HG03060 (cell line): ENCODE data around the gene HAPLN3.

ENCODE experiments used
- ATAC-seq: cut with Tn5 transposase; IDR thresholded peaks from one replicate; pipeline ENCODE4 v1.9.1; 2021; ENCODE audit warnings: low read depth, moderate number of reproducible peaks; ENCODE audit not compliant: unreplicated experiment

HAPLN3 gene

DNA sequence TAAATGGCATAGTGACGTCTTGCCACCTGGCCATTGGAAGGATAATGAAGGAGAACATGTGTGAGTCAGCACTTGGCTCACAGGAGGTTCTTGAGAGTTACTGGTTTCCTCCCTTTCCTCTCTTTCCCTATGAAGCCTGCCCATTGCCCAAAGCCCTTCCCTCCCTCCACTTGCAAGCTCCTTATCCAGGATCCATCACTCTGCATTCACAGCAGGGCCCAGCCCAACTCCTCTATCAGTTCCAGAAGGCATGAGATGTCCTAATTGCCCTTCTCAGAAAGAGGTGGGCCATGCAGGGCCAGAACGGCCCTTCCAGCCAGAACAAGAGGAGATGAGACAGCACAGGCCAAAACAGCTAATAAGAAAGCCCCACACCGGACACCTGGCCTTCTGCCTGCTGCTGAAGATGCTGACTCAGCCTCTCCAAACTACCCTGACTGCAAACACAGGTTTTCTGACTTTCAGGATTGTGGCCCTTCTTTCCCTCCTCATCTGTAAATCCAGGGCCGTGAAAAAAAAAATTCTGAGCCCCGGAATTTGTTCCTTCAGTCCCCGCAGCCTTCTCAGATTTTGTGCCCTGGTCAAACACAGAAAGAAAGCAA lies 29.7 kb downstream of the HAPLN3 start:
- no peak for ATAC-seq

DNA sequence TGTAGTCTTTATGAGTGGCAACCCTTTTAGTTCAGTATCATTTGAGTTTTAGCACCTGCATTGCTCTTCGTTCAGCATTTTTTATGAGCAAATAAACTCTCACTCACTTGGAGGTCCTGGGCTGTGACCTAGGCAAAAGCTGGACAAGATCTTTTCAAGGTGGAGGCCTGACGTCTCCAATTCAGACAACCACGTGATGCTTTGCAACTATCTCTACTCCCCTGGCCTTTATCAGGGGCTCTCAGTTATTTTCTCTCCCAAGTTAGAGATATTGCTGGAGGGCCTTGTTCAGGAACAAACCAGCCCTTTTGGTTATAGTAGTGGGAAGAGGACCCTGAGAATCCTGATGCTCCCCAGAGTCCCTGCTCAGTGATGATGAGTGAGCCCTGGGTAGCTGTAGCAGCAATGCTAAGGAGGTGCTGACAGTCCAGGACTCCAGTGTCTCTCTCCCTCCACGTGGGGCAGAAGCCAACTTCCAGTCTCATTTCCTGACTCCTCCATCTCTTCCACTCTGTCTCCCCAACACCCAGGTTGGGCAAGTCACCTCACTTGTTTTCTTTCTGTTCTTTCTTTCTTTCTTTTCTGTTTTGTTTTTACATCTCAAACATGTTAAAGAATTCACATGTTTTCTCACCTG lies 30.4 kb downstream of the HAPLN3 start:
- no peak for ATAC-seq

DNA sequence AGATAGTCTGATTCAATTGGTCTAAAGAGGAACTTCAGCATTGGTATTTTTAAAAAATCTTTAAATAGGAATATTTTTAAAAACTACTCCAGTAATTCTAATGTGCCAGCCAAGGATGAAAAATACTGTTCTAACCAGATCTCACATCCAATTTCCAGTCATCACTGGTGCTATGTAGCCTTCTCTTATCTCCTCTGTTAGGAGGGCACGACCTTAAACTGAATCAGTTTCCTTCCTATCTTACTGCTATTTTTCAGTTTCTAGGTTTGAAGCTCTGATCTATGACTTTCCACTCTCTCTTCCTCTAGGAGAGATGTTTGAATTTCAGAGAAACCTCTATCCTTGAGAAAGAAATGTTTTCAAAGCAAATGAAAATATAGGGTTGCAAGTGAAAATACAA lies 31.9 kb downstream of the HAPLN3 start:
- no peak for ATAC-seq

DNA sequence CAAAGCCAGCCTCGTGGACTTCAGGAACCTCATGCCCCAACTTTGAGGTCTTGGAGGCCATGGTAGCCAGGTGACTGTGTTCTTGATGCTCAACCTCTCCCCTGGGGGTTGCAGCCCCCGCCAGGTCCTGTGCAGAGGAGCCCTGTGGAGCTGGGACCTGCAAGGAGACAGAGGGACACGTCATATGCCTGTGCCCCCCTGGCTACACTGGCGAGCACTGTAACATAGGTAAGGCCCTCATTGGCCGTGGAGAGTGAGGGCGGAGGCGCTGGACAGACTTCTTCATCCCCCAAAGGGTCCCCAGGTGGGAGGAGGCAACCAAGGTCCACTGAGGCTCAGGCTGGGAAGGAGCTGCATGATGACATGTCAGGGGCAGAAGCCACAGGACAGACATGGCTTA lies 35.1 kb downstream of the HAPLN3 start:
- ATAC-seq, result no peak

DNA sequence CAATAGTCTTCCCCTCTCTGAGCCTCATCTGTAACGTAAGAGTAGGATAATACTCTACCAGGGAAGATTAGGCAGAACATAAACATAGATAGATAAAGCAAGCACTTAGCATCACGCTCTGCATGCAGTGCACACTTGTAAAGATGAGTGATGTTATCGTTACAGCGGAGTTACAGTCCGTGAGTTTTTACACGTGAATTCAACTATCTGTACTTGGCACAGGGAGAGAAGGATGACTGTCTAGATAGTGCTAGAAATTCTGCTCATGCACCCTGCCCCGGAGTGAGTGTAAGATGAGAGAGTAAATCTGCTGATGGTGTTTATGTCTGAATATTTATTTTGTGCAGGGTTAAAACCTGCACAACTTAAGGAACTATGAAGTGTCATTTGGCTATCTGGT lies 35.8 kb downstream of the HAPLN3 start:
- no peak for ATAC-seq

DNA sequence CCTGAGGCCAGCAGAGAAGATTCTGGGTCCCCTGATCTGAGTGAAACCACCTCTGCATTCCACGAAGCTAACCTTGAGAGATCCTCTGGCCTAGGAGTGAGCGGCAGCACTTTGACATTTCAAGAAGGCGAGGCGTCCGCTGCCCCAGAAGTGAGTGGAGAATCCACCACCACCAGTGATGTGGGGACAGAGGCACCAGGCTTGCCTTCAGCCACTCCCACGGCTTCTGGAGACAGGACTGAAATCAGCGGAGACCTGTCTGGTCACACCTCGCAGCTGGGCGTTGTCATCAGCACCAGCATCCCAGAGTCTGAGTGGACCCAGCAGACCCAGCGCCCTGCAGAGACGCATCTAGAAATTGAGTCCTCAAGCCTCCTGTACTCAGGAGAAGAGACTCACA lies 36.4 kb downstream of the HAPLN3 start:
- ATAC-seq, result no peak

DNA sequence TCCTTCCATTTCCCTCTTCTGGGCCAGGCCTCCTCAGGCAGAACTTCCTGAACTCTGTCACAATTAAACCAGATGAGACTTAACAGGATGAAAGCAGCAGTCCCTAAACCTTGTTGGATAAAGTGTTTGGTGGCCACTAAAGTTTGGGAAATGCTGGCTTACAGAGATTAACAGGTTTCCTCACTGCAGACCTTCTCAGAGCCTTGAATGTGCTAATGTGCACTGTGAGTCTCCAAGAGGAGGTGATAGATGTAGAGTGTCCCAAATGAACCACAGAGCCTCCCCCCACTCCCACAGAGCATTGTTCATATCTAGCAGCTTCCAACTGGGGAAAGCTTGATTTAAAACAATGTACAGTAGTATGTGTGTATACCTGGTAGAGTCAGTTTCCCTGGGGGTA lies 42.9 kb downstream of the HAPLN3 start:
- ATAC-seq, result no peak

DNA sequence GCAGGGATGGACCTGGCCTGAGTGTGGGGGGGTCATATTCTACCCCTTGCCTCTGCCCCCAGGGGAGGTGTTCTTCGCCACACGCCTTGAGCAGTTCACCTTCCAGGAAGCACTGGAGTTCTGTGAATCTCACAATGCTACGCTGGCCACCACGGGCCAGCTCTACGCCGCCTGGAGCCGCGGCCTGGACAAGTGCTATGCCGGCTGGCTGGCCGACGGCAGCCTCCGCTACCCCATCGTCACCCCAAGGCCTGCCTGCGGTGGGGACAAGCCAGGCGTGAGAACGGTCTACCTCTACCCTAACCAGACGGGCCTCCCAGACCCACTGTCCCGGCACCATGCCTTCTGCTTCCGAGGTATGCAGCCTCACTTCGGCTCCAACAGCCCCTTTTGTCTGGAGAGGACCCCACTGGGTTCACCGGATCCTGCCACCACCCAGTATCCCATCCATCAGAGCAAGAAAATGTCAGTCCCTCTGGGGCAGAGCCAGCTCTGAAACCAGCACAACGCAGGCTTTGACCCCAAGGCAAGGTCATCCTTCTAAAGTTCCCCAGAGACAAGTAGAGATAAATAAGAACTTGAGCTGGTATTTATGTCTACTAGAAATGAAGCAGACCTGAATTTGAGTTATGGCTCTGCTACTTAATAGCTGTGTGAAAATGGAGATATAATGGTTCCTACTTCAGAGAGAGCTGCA lies 45.8 kb downstream of the HAPLN3 start:
- ATAC-seq, result no peak

DNA sequence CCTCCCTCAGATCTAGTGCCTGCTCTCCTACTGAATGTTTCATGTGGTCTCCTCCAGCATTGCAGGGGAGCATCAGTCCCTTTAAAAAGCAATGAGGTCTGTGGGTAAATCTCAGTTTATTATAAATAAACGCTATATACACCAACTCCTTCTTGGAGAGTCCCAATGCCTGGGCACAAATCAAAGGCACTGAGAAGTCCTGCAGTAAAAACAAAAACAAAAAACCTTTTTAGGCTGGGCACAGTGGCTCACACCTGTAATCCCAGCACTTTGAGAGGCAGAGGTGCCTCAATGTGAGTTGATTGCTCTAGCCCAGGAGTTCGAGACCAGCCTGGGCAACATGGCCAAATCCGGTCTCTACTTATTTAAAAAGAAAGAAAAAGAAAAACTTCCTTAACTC lies 47.1 kb downstream of the HAPLN3 start:
- ATAC-seq, result no peak

DNA sequence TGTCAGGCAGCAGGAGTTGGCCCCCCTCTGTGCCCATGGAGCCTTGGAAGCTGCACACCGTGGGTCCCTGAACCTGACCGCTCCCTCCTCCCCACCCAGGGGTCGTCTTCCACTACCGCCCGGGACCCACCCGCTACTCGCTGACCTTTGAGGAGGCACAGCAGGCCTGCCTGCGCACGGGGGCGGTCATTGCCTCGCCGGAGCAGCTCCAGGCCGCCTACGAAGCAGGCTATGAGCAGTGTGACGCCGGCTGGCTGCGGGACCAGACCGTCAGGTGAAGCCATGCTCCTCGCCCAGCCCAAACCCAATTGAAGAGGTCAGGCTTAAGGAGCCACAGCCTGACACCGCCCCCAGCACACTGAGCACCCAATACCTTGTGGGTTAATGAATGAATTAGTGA lies 48.2 kb downstream of the HAPLN3 start:
- no peak for ATAC-seq

DNA sequence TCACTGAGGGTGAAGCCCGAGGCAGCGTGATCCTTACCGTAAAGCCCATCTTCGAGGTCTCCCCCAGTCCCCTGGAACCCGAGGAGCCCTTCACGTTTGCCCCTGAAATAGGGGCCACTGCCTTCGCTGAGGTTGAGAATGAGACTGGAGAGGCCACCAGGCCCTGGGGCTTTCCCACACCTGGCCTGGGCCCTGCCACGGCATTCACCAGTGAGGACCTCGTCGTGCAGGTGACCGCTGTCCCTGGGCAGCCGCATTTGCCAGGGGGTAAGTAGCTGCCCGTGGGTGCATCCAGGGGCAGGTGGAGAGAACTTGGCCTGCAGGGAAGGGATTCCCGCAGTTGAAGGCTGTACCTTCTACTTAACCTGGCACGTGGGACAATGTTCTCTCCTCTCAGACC lies 49.7 kb downstream of the HAPLN3 start:
- ATAC-seq, result no peak

DNA sequence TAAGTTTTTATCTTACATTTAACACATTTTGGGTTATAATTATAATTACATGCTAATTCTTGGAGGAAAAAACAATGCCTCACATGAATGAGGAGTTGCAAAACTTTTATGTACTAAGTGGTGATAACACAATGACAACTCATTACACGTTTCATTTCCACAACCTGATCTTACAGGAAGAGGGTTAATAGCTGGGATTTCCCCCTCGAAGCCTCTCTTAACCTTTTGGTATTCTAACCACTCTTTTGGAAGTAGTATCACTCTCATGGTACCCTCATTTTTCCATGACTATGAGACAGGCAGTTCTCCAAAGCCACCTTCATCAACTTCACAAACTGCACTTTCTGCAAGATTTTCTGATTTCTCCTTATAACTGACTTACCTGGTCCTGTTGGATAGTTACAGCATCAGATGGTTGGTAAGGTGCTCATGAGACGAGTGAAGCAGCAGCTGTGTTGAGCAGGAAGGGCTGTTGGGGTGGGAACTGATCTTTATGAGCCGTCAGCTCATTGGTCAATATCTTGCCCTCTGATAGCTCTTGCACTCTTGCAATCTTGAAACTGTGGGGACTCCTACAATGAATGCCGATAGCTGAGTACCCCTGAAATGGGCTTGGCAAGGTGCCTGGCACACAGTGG lies 50.5 kb downstream of the HAPLN3 start:
- no peak for ATAC-seq

DNA sequence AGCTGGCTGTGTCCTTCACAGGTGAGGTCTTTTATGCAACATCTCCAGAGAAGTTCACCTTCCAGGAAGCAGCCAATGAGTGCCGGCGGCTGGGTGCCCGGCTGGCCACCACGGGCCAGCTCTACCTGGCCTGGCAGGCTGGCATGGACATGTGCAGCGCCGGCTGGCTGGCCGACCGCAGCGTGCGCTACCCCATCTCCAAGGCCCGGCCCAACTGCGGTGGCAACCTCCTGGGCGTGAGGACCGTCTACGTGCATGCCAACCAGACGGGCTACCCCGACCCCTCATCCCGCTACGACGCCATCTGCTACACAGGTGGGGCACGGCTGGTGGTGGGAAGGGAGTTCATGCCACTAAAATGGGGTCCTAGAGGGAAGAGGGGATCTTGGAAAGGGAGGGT lies 52.0 kb downstream of the HAPLN3 start:
- no peak for ATAC-seq

DNA sequence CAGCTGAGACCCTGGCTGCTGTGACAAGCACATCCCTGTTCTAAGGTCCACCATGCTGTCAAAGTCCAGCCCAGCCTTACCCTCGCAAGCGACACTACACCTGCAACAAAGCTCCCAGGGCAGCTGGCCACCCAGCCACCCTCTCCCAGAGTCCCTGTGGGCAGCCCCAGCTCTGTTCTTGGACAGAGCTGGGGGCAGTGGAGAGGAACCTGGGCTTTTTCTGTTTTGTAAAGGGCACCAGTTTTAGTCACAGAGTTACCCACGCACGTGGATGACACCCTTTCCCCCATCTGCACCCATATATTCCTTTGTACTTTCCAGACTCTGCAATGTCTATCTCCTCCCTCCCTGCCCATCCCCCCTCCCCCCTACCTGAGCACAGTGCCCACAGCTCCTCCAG lies 53.2 kb downstream of the HAPLN3 start:
- ATAC-seq, result no peak

DNA sequence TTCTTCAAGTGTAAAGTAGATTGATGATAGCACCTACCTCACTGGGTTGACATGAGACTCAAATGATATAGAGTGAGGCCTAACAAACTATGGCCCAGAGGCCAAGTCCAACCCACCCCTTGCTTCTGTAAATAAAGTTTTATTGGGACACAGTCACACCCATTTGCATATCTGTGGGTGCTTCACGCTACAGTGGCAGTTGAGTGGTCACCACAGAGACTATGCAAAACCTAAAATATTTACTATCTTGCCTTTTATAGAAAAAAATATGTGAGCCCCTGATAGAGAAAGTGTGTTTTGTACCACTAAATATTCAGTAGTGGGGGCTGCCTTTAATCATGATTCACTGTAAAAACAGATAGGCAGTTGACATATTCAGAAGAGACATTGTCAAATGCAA lies 54.1 kb downstream of the HAPLN3 start:
- no peak for ATAC-seq

DNA sequence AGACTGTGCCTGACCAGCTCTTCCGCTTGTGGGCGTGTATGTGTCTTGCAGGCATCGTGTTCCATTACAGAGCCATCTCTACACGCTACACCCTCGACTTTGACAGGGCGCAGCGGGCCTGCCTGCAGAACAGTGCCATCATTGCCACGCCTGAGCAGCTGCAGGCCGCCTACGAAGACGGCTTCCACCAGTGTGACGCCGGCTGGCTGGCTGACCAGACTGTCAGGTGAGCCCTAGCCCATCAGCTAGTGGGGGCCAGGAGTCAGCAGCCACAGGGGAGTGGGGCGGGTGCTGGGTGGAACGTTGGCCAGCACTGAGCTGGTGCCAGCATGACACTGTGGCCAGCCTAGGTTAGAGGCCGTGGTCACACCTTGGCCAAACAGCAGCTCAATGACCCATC lies 55.4 kb downstream of the HAPLN3 start:
- no peak for ATAC-seq

DNA sequence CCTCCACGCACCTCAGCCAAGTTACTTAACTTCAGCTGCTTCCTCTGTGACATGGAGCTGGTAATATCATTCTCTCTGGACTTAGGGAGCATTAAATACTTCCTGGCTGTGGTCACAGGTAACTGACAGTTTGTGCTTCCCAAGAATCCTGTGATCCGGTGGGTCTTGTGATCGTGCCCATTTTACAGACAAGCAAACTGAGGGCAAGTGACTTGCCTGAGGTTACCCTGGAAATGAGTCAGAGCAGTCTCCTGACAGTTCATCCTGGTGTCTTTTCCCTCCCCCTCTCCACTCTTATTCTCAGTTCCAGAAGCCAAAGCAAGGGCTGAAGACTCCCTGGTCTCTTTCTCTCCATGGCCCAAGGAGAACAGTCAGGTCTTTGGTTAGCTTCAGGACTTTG lies 56.2 kb downstream of the HAPLN3 start:
- ATAC-seq, result no peak

DNA sequence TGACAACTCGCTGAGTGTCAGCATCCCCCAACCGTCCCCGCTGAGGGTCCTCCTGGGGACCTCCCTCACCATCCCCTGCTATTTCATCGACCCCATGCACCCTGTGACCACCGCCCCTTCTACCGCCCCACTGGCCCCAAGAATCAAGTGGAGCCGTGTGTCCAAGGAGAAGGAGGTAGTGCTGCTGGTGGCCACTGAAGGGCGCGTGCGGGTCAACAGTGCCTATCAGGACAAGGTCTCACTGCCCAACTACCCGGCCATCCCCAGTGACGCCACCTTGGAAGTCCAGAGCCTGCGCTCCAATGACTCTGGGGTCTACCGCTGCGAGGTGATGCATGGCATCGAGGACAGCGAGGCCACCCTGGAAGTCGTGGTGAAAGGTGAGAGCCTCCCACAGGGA lies 56.7 kb downstream of the HAPLN3 start:
- no peak for ATAC-seq

DNA sequence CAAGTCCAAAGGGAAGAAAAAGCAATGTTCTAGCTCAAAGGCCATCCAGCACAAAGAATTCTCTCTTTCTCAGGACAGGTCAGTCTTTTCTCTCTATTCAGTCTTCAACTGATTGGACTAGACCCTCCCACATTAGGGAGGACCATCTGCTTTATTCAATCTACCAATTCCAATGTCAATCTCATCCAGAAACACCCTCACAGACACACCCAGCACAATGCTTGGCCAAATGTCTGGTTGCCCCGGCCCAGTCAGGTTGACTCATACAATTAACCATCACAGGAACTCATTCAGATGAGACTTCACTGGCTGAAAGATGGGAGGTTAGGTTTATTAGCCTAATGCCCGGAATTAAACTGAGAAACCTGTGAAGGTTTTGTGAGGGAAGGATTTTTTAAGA lies 59.7 kb downstream of the HAPLN3 start:
- no peak for ATAC-seq

DNA sequence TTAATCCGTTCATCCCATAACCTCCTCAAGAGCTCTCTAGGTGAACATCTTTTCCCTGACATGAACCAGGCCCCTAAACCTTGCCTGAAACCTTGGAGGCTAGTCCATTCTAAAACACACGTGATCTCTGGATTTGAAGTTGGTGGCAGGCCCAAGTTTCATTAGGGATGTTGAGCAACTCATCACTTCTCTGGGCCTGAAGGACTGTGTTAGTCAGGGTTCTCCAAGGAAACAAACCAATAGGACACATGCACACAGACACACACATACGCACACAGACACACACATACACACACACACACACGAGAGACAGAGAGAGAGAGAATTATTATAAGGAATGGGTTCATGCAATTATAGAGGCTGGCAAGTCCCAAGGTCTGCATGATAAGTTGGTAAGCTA lies 60.2 kb downstream of the HAPLN3 start:
- no peak for ATAC-seq

DNA sequence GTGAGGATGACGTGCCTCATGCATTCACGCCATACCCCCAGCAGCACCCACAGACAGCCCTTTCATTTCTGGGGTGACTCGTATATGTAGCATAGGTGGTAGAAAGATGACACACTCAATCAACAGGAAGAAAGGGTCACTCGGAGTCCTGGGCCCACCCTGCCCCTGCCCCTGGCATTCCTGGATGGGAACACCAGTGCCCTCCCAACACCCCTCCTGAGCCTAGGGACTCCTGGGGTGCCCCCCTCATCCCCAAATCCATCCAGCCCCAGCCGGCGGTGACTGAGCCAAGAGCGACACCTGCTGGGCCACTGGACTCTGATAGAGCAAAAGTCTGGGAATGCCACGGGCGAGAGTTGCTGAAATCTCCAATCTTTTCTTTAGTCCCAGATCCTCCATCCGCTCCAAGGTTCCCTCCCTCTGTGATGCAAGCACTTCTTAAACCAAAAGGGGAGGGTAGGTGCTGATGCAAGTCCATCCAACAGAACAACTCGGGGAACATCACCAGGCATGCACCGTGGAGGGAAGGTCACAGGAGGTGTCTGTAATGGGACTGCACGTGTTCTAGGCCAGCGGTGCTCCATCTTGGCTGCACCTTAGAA lies 61.0 kb downstream of the HAPLN3 start:
- no peak for ATAC-seq
